H1 (cell line): ENCODE data around the gene PMFBP1. TPM values are rescaled to one million over a fixed set of nuclear protein-coding genes. Genes with fewer than 3 reads are reported as not detected.

Source experiments
- CTCF ChIA-PET: fragments of 300-600 bp; sonication (Branson Sonifier 250); formaldehyde crosslinking; loops from one replicate; lab custom pipeline; 2021; ENCODE audit not compliant: partially characterized antibody; lab: Charles Lee
- POLR2A ChIA-PET: fragments of 300-600 bp; sonication (Branson Sonifier 250); formaldehyde crosslinking; loops from one replicate; lab custom pipeline; 2021; ENCODE audit warnings: inconsistent platforms; ENCODE audit not compliant: partially characterized antibody; lab: Charles Lee
- DNase-seq, 2 experiments: peaks; one replicate each; pipeline versions ENCODE4 v3.0.0 to v3.0.0-alpha.2; 2010 to 2022; ENCODE audit warnings: low spot score in 2 of 2, low read depth in 1 of 2, mixed read lengths in 1 of 2
- FAIRE-seq: peaks from 2 replicates; lab custom pipeline; 2011; peaks lifted over from hg19 to GRCh38; lab: Jason Lieb, UNC
- H2AFZ ChIP-seq: 2 replicates; pipeline ENCODE4 v1.8.1; 2012; ENCODE audit warnings: low read length, inconsistent platforms
- H2AK5ac ChIP-seq: 2 replicates; pipeline ENCODE4 v1.6.1; 2013; ENCODE audit warnings: low read depth, low read length
- H2BK120ac ChIP-seq: replicated peaks from 2 replicates; pipeline ENCODE3; 2013; ENCODE audit warnings: low read depth, low read length, inconsistent platforms
- H2BK12ac ChIP-seq: 2 replicates; pipeline ENCODE4 v1.6.1; 2013; ENCODE audit warnings: low read depth, low read length
- H2BK15ac ChIP-seq: 2 replicates; pipeline ENCODE4 v1.6.1; 2013; ENCODE audit warnings: low read length
- H2BK20ac ChIP-seq: 2 replicates; pipeline ENCODE4 v1.6.1; 2013; ENCODE audit warnings: low read length
- H2BK5ac ChIP-seq: 2 replicates; pipeline ENCODE4 v1.6.1; 2013; ENCODE audit warnings: low read depth, low read length
- H3K14ac ChIP-seq: 2 replicates; pipeline ENCODE4 v1.6.1; 2013; ENCODE audit warnings: inconsistent platforms; ENCODE audit not compliant: insufficient read length
- H3K18ac ChIP-seq: 2 replicates; pipeline ENCODE4 v1.6.1; 2013; ENCODE audit warnings: low read length; ENCODE audit errors: extremely low read depth
- H3K23ac ChIP-seq: 2 replicates; pipeline ENCODE4 v1.6.1; 2013; ENCODE audit warnings: inconsistent platforms; ENCODE audit not compliant: insufficient read length
- H3K23me2 ChIP-seq: 2 replicates; pipeline ENCODE4 v1.6.1; 2013; ENCODE audit warnings: low read depth, low read length
- H3K27ac ChIP-seq: 2 replicates; pipeline ENCODE4 v1.6.1; 2011; ENCODE audit warnings: low read depth, low read length, inconsistent platforms
- H3K27me3 ChIP-seq, 4 experiments: replicated peaks in 1 of 4; 1 replicate in 1 of 4; 2 replicates in 3 of 4; pipeline versions ENCODE4 v1.6.1 to v1.8.1; 2011 to 2013; ENCODE audit warnings: low read length in 3 of 4, mild to moderate bottlenecking in 3 of 4, inconsistent platforms in 2 of 4, mixed read lengths in 2 of 4, moderate library complexity in 1 of 4; ENCODE audit not compliant: control insufficient read depth in 3 of 4, insufficient read depth in 3 of 4; ENCODE audit errors: extremely low read depth in 1 of 4
- H3K36me3 ChIP-seq, 4 experiments: 2 replicates each; pipeline versions ENCODE4 v1.6.1 to v1.8.1; 2011 to 2013; ENCODE audit warnings: mild to moderate bottlenecking in 4 of 4, low read length in 3 of 4, moderate library complexity in 2 of 4, control low read depth in 1 of 4, inconsistent platforms in 1 of 4; ENCODE audit not compliant: insufficient read depth in 4 of 4, control insufficient read depth in 2 of 4
- H3K4ac ChIP-seq: replicated peaks from 2 replicates; pipeline ENCODE3; 2013; ENCODE audit warnings: low read length, low read depth, mixed read lengths, inconsistent platforms; ENCODE audit not compliant: insufficient read length
- H3K4me1 ChIP-seq, 4 experiments: replicated peaks in 1 of 4; 1 replicate in 1 of 4; 2 replicates in 3 of 4; pipeline versions ENCODE4 v1.6.1 to v1.8.1; 2011 to 2013; ENCODE audit warnings: low read length in 3 of 4, inconsistent platforms in 2 of 4, mixed read lengths in 1 of 4; ENCODE audit not compliant: insufficient read depth in 4 of 4, control insufficient read depth in 3 of 4
- H3K4me2 ChIP-seq, 2 experiments: 2 replicates each; pipeline versions ENCODE4 v1.6.1 to v1.8.1; 2011 to 2013; ENCODE audit warnings: low read depth in 2 of 2, low read length in 2 of 2, control low read depth in 1 of 2, inconsistent platforms in 1 of 2, mild to moderate bottlenecking in 1 of 2; ENCODE audit not compliant: insufficient read depth in 1 of 2
- H3K4me3 ChIP-seq, 4 experiments: fragments of 200-600, 300-600 bp in 1 of 4; sonication (generic), shearing (Covaris generic), sonication (Bioruptor Twin) in 1 of 4; 2 replicates each; pipeline versions ENCODE4 v1.5.1 to v1.8.1; 2011 to 2016; ENCODE audit warnings: low read length in 4 of 4, low read depth in 3 of 4, control low read depth in 2 of 4, inconsistent platforms in 2 of 4, mild to moderate bottlenecking in 2 of 4, mixed read lengths in 1 of 4, moderate library complexity in 1 of 4; ENCODE audit not compliant: insufficient read depth in 2 of 4; ENCODE audit errors: extremely low read depth in 1 of 4
- H3K56ac ChIP-seq: replicated peaks from 2 replicates; pipeline ENCODE3; 2013; ENCODE audit warnings: low read depth, mild to moderate bottlenecking, mixed read lengths, low read length, inconsistent platforms; ENCODE audit not compliant: insufficient read length
- H3K79me1 ChIP-seq: 2 replicates; pipeline ENCODE4 v1.6.1; 2013; ENCODE audit warnings: low read depth, low read length, control low read depth
- H3K79me2 ChIP-seq, 2 experiments: 2 replicates each; pipeline versions ENCODE4 v1.6.1 to v1.8.1; 2012 to 2013; ENCODE audit warnings: low read length in 2 of 2, mild to moderate bottlenecking in 2 of 2, inconsistent platforms in 1 of 2; ENCODE audit not compliant: insufficient read depth in 2 of 2, control insufficient read depth in 1 of 2
- H3K9ac ChIP-seq, 4 experiments: replicated peaks in 1 of 4; 1 replicate in 1 of 4; 2 replicates in 3 of 4; pipeline versions ENCODE4 v1.6.1 to v1.8.1; 2011 to 2013; ENCODE audit warnings: low read depth in 3 of 4, low read length in 3 of 4, control low read depth in 2 of 4, mild to moderate bottlenecking in 2 of 4, moderate library complexity in 2 of 4, inconsistent platforms in 1 of 4; ENCODE audit errors: extremely low read depth in 1 of 4
- H3K9me3 ChIP-seq, 2 experiments: 2 replicates each; pipeline versions ENCODE4 v1.6.1 to v1.8.1; 2012 to 2013; ENCODE audit warnings: mild to moderate bottlenecking in 2 of 2, moderate library complexity in 2 of 2, control low read depth in 1 of 2, inconsistent platforms in 1 of 2, low read depth in 1 of 2, low read length in 1 of 2, mixed read lengths in 1 of 2; ENCODE audit not compliant: insufficient read depth in 2 of 2
- H4K20me1 ChIP-seq, 2 experiments: replicated peaks in 1 of 2; 2 replicates each; pipeline versions ENCODE3 to v1.8.1; 2011 to 2013; ENCODE audit warnings: inconsistent platforms in 2 of 2, low read length in 2 of 2, mild to moderate bottlenecking in 1 of 2; ENCODE audit not compliant: insufficient read depth in 2 of 2, control insufficient read depth in 1 of 2
- H4K5ac ChIP-seq: 2 replicates; pipeline ENCODE4 v1.6.1; 2013; ENCODE audit warnings: low read length, low read depth, mixed read lengths, inconsistent platforms; ENCODE audit not compliant: insufficient read length
- H4K8ac ChIP-seq: 2 replicates; pipeline ENCODE4 v1.8.0; 2013; ENCODE audit warnings: mild to moderate bottlenecking, moderate library complexity, low read length, inconsistent platforms; ENCODE audit not compliant: insufficient read depth; ENCODE audit errors: extremely low read depth
- H4K91ac ChIP-seq: replicated peaks from 2 replicates; pipeline ENCODE3; 2013; ENCODE audit warnings: low read length, mixed read lengths, inconsistent platforms; ENCODE audit not compliant: insufficient read length
- CBX5 ChIP-seq: fragments of 300-800, 300-1000 bp; sonication (generic); IDR thresholded peaks from 2 replicates; pipeline ENCODE4 v1.7.1; 2016; ENCODE audit warnings: antibody characterized with exemption, low read length, low read depth
- EZH2 ChIP-seq: fragments of 200-600 bp; sonication (generic); IDR thresholded peaks from 2 replicates; pipeline ENCODE4 v1.7.1; 2012; ENCODE audit warnings: low read depth, mild to moderate bottlenecking, moderate library complexity, low read length, inconsistent platforms; ENCODE audit not compliant: severe bottlenecking
- POLR2AphosphoS5 ChIP-seq: IDR thresholded peaks from 2 replicates; pipeline ENCODE4 v1.6.1; 2011; ENCODE audit warnings: low read depth, low read length
- SIX5 ChIP-seq: IDR thresholded peaks from 2 replicates; pipeline ENCODE4 v1.6.1; 2011; ENCODE audit warnings: mild to moderate bottlenecking, low read depth, low read length
- WGBS, 2 experiments: shearing (Covaris generic) in 1 of 2; methylation state at CpG; one replicate each; pipeline versions ENCODE4 v1.1.6 to v1.1.7; 2013 to 2015; ENCODE audit warnings: low lambda C conversion rate in 2 of 2, mixed read lengths in 2 of 2, inconsistent platforms in 1 of 2, low coverage in 1 of 2, missing lambda C conversion rate in 1 of 2; ENCODE audit not compliant: insufficient replicate concordance in 2 of 2, insufficient coverage in 1 of 2, insufficient read length in 1 of 2; ENCODE audit errors: extremely low coverage in 1 of 2, missing lambda C conversion rate in 1 of 2; 5-methylcytosine and 5-hydroxymethylcytosine counted together
- polyA plus RNA-seq, 7 experiments: library from polyadenylated mRNA; depleted of rRNA in 3 of 7; stranded (reverse) in 5 of 7; unstranded in 2 of 7; fragments of >200 nt in 5 of 7; fragments of 200-250 nt in 2 of 7; gene quantifications; 1 replicate in 5 of 7; 2 replicates in 1 of 7; 4 replicates in 1 of 7; pipeline versions ENCODE4 v1.2.1 to v1.2.3, GENCODE V29; 2011 to 2013; ENCODE audit warnings: missing spikeins in 2 of 7, mixed read lengths in 2 of 7
- total RNA-seq: library from RNA; stranded (reverse); fragmentation: NEBNext Ultra II Directional; extraction: Animal tissue kit (Norgen Biotek cat#: 25700); gene quantifications from 2 replicates; pipeline ENCODE4 v1.2.1, GENCODE V29; 2021

The PMFBP1 gene
- total and polyA plus RNA-seq, 2 of the 8 experiments (the other 6 are each of a cell fraction or from before 2014, with no cell fraction given), result 0.32 to 1.6 TPM

GRCh38 chr16:72201387-72201786 lies 29.4 kb upstream of the PMFBP1 start:
- Histone ChIP-seq H3K79me1 (no peaks in the 10 kb centered on the region), H3K23ac (no peak overlapping the region), H4K91ac (no peak overlapping the region), H3K14ac (no peak overlapping the region), H3K27me3 (no peaks in the 10 kb centered on the region), H3K36me3 (no peaks in the 10 kb centered on the region), H3K27ac (no peak overlapping the region), H2BK12ac (no peak overlapping the region), H3K9me3 (no peaks in the 10 kb centered on the region), H2AFZ (no peak overlapping the region), H2BK15ac (no peak overlapping the region), H2BK5ac (no peak overlapping the region), H3K9ac (no peak overlapping the region), H3K23me2 (no peaks in the 10 kb centered on the region), H3K4me2 (no peak overlapping the region), H4K5ac (no peak overlapping the region), H3K56ac (no peak overlapping the region), H2BK120ac (no peak overlapping the region), H3K4me1 (peaks cover 0 to 4% (median under 1%) of the 10 kb centered on the region in 4 experiments; a peak in 1 of 7 replicates), H3K79me2 (no peaks in the 10 kb centered on the region), H3K4me3 (no peak overlapping the region), H4K8ac (no peak overlapping the region), H2BK20ac (no peak overlapping the region), H2AK5ac (no peak overlapping the region), H3K18ac (no peak overlapping the region), H4K20me1 (no peaks in the 10 kb centered on the region), H3K4ac (no peak overlapping the region)
- FAIRE-seq (no peak), DNase-seq (no peak)
- CTCF ChIA-PET, result interaction anchor here (1.7 to 2.2 kb wide), 2 partner anchors 76 to 631 kb away, joined by 5 read pairs; no protein-coding TSS in a partner anchor
- 83% methylated on average over 2 of the region's 2 CpGs; no CpG with 5 or more reads in 1 of the 2 experiments for WGBS, 2 experiments
- POLR2A ChIA-PET, result no interaction called here
- TF ChIP-seq EZH2 (no peak), CBX5 (no peak), POLR2AphosphoS5 (no peak), SIX5 (no peak)
